ENCODE data around the gene MPL. TPM values are rescaled to one million over a fixed set of nuclear protein-coding genes. Genes with fewer than 3 reads are reported as not detected.
"Not testable (repeated sequence)": the region's sequence is repeated elsewhere in the genome, so short reads cannot be mapped to it uniquely, and the experiment has no call there.

The MPL gene
- total RNA-seq, 1 donor from 2014 or later = not detected

GRCh38 chr1:43373066-43373940, 35.7 kb downstream of the MPL start:
- peak; percentile 80 for DNase-seq (ENCODE audit: low read depth)

GRCh38 chr1:43376723-43377235, 39.2 kb downstream of the MPL start:
- DNase-seq (ENCODE audit: low read depth) = no peak

- DNase-seq (ENCODE audit: low read depth) = no peak
Observed at GRCh38 chr1:43377831-43378230, 40.2 kb downstream of the MPL start.

GRCh38 chr1:43379476-43379875, 41.9 kb downstream of the MPL start:
- no peak for DNase-seq (ENCODE audit: low read depth)

GRCh38 chr1:43381612-43382011, 44.0 kb downstream of the MPL start:
- no peak for DNase-seq (ENCODE audit: low read depth)

GRCh38 chr1:43382027-43382779, 44.6 kb downstream of the MPL start:
- no peak for DNase-seq (ENCODE audit: low read depth)

- peak; percentile 18 for DNase-seq (ENCODE audit: low read depth)
Observed at GRCh38 chr1:43383449-43383848, 45.8 kb downstream of the MPL start.

GRCh38 chr1:43386676-43387075, 49.1 kb downstream of the MPL start:
- no peak for DNase-seq (ENCODE audit: low read depth)

GRCh38 chr1:43387976-43388599, 50.5 kb downstream of the MPL start:
- no peak for DNase-seq (ENCODE audit: low read depth)

- DNase-seq (ENCODE audit: low read depth) = no peak
Observed at GRCh38 chr1:43388613-43389012, 51.0 kb downstream of the MPL start.

GRCh38 chr1:43389326-43390313, 52.0 kb downstream of the MPL start, which contains the start of the genes MED8 and SZT2:
Gene MED8, minus strand, starts transcription at chr1:43389800. Its CDS starts 36 bp downstream, at chr1:43389764.
Gene SZT2, plus strand, starts transcription at chr1:43389899. Its CDS starts 70 bp downstream, at chr1:43389969.
- peak; percentile 92 for DNase-seq (ENCODE audit: low read depth)

- no peak for DNase-seq (ENCODE audit: low read depth)
Observed at GRCh38 chr1:43392702-43393101, 55.1 kb downstream of the MPL start.

- DNase-seq (ENCODE audit: low read depth) = no peak
Observed at GRCh38 chr1:43395523-43395922, 57.9 kb downstream of the MPL start.

- no peak for DNase-seq (ENCODE audit: low read depth)
Observed at GRCh38 chr1:43396059-43396458, 58.4 kb downstream of the MPL start.

GRCh38 chr1:43398227-43398626, 60.6 kb downstream of the MPL start:
- DNase-seq (ENCODE audit: low read depth) = no peak

GRCh38 chr1:43400441-43400840, 62.8 kb downstream of the MPL start:
- DNase-seq (ENCODE audit: low read depth) = not testable (repeated sequence)

- DNase-seq (ENCODE audit: low read depth) = no peak
Observed at GRCh38 chr1:43402089-43402865, 64.7 kb downstream of the MPL start.

All from renal cortical epithelial cell (primary cell).